Subcutaneous adipose tissue (tissue), 4 donors: ENCODE measurements around the gene EEF1A1. TPM values are rescaled to one million over a fixed set of nuclear protein-coding genes. Genes with fewer than 3 reads are reported as not detected.

Experiments
- CTCF ChIP-seq: fragments of 450-650 bp; IDR thresholded peaks from one replicate; pipeline ENCODE4 v1.5.1; 2016; ENCODE audit warnings: low read depth, mild to moderate bottlenecking, control low read depth, antibody characterized with exemption, moderate library complexity
- small RNA-seq: library from RNA; depleted of rRNA; stranded (forward); fragments of <200 nt; gene quantifications from one replicate; pipeline ENCODE3, GENCODE V24; 2016
- total RNA-seq, 4 donors: library from RNA; depleted of rRNA; stranded (reverse); fragments of >200 nt; gene quantifications; one replicate each; pipeline ENCODE4 v1.1.0, GENCODE V29; 2016

EEF1A1 gene
- total RNA-seq, 4 donors from 2014 or later, result 7,676 to 11,568 (median 9,241) TPM

GRCh38 chr6:73476723-73477122 is 44.1 kb downstream of the EEF1A1 start:
- no peak for TF ChIP-seq CTCF

GRCh38 chr6:73471686-73472290 is 49.0 kb downstream of the EEF1A1 start:
- TF ChIP-seq CTCF, result no peak

Small RNA genes lying within 50 kb of the gene (small RNA-seq; reads per million reads assigned to genes)
- gene AL603910.2 (not detected), gene RN7SL827P (not detected)

Other genes with a start within 250 kb of the EEF1A1 start
- not detected for gene DPPA5, start 166.8 kb downstream of the EEF1A1 start, total RNA-seq
- not detected for gene KHDC3L, start 158.4 kb downstream of the EEF1A1 start, total RNA-seq
- gene OOEP, start 151.1 kb downstream of the EEF1A1 start, total RNA-seq, result not detected
- 1 to 10 TPM in 3 of 4 donors, under 1 TPM in 1; 0.98 to 3.2 (median 2.2) TPM for gene DDX43, start 126.2 kb downstream of the EEF1A1 start, total RNA-seq
- 1 to 10 TPM; 3.0 to 6.1 (median 5.1) TPM for gene CGAS, start 68.7 kb downstream of the EEF1A1 start, total RNA-seq
- gene MTO1, start 59.3 kb downstream of the EEF1A1 start, total RNA-seq, result 10 to 100 TPM; 18.1 to 22.1 (median 18.6) TPM
- 10 to 100 TPM; 16.0 to 55.4 (median 29.5) TPM for gene SLC17A5, start 133.0 kb upstream of the EEF1A1 start, total RNA-seq
- gene CD109, start 175.2 kb upstream of the EEF1A1 start, total RNA-seq, result 10 to 100 TPM; 16.0 to 59.8 (median 22.5) TPM